ENCODE measurements around the gene AKAP1. TPM values are rescaled to one million over a fixed set of nuclear protein-coding genes. Genes with fewer than 3 reads are reported as not detected.

Gene AKAP1
- total RNA-seq, 4 donors from 2014 or later = 82.7 to 110 (median 104) TPM

DNA sequence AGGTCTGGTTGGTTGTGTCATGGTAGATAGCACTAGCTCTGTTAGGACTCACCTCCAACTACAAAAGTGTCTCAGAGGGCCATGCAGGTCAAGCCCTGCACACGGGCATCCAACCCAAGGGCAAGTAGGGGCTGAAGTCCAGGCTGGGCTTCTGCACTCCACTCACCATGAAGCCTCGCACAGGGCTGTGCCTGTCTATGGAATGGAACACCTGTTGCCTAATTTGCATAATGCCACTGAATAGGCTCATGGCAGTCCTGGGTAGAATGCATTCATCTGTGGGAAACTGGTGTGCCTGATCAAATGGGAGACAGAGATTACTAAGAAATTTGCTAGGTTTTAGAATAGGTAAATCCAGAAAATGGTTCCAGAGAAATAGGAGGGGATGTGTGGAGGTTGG, 8.0 kb upstream of the AKAP1 start:
- H3K4me1 ChIP-seq = no peaks in the 10 kb centered on the region
- TF ChIP-seq, protein P1, sequence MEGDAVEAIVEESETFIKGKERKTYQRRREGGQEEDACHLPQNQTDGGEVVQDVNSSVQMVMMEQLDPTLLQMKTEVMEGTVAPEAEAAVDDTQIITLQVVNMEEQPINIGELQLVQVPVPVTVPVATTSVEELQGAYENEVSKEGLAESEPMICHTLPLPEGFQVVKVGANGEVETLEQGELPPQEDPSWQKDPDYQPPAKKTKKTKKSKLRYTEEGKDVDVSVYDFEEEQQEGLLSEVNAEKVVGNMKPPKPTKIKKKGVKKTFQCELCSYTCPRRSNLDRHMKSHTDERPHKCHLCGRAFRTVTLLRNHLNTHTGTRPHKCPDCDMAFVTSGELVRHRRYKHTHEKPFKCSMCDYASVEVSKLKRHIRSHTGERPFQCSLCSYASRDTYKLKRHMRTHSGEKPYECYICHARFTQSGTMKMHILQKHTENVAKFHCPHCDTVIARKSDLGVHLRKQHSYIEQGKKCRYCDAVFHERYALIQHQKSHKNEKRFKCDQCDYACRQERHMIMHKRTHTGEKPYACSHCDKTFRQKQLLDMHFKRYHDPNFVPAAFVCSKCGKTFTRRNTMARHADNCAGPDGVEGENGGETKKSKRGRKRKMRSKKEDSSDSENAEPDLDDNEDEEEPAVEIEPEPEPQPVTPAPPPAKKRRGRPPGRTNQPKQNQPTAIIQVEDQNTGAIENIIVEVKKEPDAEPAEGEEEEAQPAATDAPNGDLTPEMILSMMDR (IDR thresholded peaks at IDR 0.05) = no peak
- TF ChIP-seq POLR2AphosphoS5 (IDR thresholded peaks at IDR 0.05) (no peak), POLR2A (IDR thresholded peaks at IDR 0.05; ENCODE audit: low read depth) (no peak), EP300 (IDR thresholded peaks at IDR 0.05) (no peak)
- H3K9me3 ChIP-seq = no peaks in the 10 kb centered on the region
- H3K27me3 ChIP-seq = no peaks in the 10 kb centered on the region
- WGBS = 90% methylated on average over 2 of the region's 2 CpGs
- no peak overlapping the region for H3K4me3 ChIP-seq
- no peak for DNase-seq (ENCODE audit: extremely low spot score)
- H3K27ac ChIP-seq (replicated peaks in 1 of 4) = no peak overlapping the region
- no peaks in the 10 kb centered on the region for H3K36me3 ChIP-seq
- intact Hi-C loops (cut with DNase I) = no loop called here

DNA sequence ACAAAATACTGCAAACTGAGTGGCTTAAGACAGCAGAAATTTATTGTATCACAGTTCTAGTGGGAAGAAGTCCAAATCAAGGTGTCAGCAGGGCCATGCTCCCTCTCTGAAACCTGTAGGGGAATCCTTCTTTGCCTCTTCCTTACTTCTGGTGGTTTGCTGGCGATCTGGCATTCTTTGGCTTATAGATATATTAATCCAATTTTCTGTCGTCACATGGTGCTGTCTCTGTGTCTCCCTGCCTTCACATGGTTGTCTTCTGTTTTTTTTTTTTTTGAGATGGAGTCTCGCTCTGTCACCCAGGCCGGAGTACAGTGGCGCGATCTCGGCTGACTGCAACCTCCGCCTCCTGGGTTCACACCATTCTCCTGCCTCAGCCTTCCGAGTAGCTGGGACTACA, 6.8 kb upstream of the AKAP1 start:
- Histone ChIP-seq H3K9me3 (no peaks in the 10 kb centered on the region), H3K27ac (replicated peaks in 1 of 4) (no peak overlapping the region), H3K36me3 (no peaks in the 10 kb centered on the region), H3K27me3 (no peaks in the 10 kb centered on the region), H3K4me1 (no peaks in the 10 kb centered on the region), H3K4me3 (no peak overlapping the region)
- 91% methylated on average over 9 of the region's 9 CpGs for WGBS
- no peak for DNase-seq (ENCODE audit: extremely low spot score)
- intact Hi-C loops (cut with DNase I) = no loop called here
- no peak for TF ChIP-seq POLR2A (IDR thresholded peaks at IDR 0.05; ENCODE audit: low read depth)
- no peak for TF ChIP-seq EP300 (IDR thresholded peaks at IDR 0.05)
- TF ChIP-seq, protein P1 (IDR thresholded peaks at IDR 0.05) = no peak
- no peak for TF ChIP-seq POLR2AphosphoS5 (IDR thresholded peaks at IDR 0.05)

DNA sequence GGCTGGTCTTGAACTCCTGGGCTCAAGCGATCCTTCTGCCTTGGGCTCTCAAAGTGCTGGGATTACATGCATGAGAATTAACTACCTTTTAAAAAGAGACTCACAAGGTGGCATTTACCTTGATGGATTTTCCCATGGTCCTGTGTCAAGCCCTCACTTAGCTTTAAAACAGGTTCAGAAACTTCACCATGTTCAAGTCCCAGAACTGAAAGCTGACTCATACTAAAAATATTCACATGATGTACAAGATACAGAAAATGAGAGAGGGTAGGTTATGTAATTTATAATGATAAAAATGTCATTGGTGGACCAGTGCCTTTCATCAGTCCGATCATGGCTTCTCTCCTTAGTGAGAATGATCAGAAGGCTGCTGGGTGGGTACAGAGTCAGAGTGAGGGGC, 4.3 kb upstream of the AKAP1 start:
- H3K27ac ChIP-seq (replicated peaks in 1 of 4) = no peak overlapping the region
- WGBS = 91% methylated on average over 2 of the region's 2 CpGs
- H3K36me3 ChIP-seq = no peaks in the 10 kb centered on the region
- no peak overlapping the region for H3K4me3 ChIP-seq
- intact Hi-C loops (cut with DNase I) = no loop called here
- H3K27me3 ChIP-seq = no peaks in the 10 kb centered on the region
- H3K4me1 ChIP-seq = peaks cover 3 to 11% (median 8%) of the 10 kb centered on the region in 4 donors
- H3K9me3 ChIP-seq = no peaks in the 10 kb centered on the region
- DNase-seq (ENCODE audit: extremely low spot score) = no peak
- TF ChIP-seq, protein P1 (IDR thresholded peaks at IDR 0.05) = no peak
- TF ChIP-seq EP300 (IDR thresholded peaks at IDR 0.05) = no peak
- no peak for TF ChIP-seq POLR2AphosphoS5 (IDR thresholded peaks at IDR 0.05)
- TF ChIP-seq POLR2A (IDR thresholded peaks at IDR 0.05; ENCODE audit: low read depth) = no peak

DNA sequence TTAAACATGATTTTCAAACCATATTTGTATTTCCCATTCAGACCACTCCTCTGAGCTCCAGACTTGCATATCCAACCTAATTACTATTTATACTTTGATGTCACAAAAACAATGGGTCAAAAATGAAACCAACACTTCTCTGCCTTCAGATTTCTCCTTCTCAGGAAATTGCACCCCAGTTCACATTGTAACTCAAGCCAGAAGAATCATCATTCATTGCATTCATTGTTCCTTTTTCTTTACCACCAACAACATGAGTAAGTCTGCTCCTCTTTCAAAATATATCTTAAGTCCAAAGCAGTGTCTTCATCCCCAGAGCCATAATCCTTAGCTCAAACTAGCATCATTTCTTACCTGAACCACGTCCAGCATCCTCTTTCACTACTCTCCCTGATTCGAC, 2.6 kb upstream of the AKAP1 start:
- H3K9me3 ChIP-seq = no peaks in the 10 kb centered on the region
- H3K27me3 ChIP-seq = no peaks in the 10 kb centered on the region
- TF ChIP-seq POLR2AphosphoS5 (IDR thresholded peaks at IDR 0.05) (no peak), EP300 (IDR thresholded peaks at IDR 0.05) (no peak), POLR2A (IDR thresholded peaks at IDR 0.05; ENCODE audit: low read depth) (no peak)
- TF ChIP-seq, protein P1 (IDR thresholded peaks at IDR 0.05) = no peak
- no peaks in the 10 kb centered on the region for H3K36me3 ChIP-seq
- no peak overlapping the region for H3K27ac ChIP-seq (replicated peaks in 1 of 4)
- intact Hi-C loops (cut with DNase I) = no loop called here
- H3K4me3 ChIP-seq = no peak overlapping the region
- no peak for DNase-seq (ENCODE audit: extremely low spot score)
- peaks cover 12 to 25% (median 20%) of the 10 kb centered on the region in 4 donors for H3K4me1 ChIP-seq
- 79% methylated on average over 2 of the region's 2 CpGs for WGBS

DNA sequence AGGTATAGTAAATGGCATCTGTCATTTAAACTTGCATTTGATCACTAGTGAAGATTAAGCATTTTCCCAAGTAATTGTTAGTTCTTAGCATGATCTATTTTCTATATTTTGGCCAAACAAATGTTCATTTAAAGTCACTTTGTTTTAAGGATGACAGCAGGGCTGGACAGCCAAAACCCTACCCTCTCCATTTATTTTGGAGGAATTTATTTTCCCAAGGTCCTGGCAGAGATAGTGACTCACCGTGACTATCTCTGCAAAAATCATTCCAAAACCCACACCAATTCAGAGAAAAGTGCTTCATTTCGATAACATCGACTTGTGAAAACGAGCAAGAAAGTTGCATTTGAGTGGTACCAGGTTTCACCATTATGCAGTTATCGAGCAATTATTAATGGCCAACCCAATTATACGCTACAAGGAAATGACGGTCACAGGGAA, 665 bp upstream of the AKAP1 start:
- no peaks in the 10 kb centered on the region for H3K9me3 ChIP-seq
- H3K36me3 ChIP-seq = no peaks in the 10 kb centered on the region
- DNase-seq (ENCODE audit: extremely low spot score) = no peak
- H3K27me3 ChIP-seq = no peaks in the 10 kb centered on the region
- no peak for TF ChIP-seq EP300 (IDR thresholded peaks at IDR 0.05)
- TF ChIP-seq POLR2AphosphoS5 (IDR thresholded peaks at IDR 0.05) = no peak
- TF ChIP-seq, protein P1 (IDR thresholded peaks at IDR 0.05) = no peak
- TF ChIP-seq POLR2A (IDR thresholded peaks at IDR 0.05; ENCODE audit: low read depth) = no peak
- peak overlapping the region; percentile 74 to 94 (median 86) for H3K4me3 ChIP-seq
- peak overlapping the region; percentile 93 to 98 (median 95) for H3K27ac ChIP-seq (replicated peaks in 1 of 4)
- WGBS = 0% methylated on average over 7 of the region's 7 CpGs
- H3K4me1 ChIP-seq = peaks cover 28 to 45% (median 39%) of the 10 kb centered on the region in 4 donors
- intact Hi-C loops (cut with DNase I) = no loop called here

Measured in esophagus muscularis mucosa (tissue), 4 donors.